Measurements from ENCODE around the gene DMRTC2. TPM values are rescaled to one million over a fixed set of nuclear protein-coding genes. Genes with fewer than 3 reads are reported as not detected.
A peak's percentile ranks its signal among the peaks of the same experiment; 100 is the strongest.

Gene DMRTC2
- total RNA-seq, 1 donor from 2014 or later, result not detected

DNA sequence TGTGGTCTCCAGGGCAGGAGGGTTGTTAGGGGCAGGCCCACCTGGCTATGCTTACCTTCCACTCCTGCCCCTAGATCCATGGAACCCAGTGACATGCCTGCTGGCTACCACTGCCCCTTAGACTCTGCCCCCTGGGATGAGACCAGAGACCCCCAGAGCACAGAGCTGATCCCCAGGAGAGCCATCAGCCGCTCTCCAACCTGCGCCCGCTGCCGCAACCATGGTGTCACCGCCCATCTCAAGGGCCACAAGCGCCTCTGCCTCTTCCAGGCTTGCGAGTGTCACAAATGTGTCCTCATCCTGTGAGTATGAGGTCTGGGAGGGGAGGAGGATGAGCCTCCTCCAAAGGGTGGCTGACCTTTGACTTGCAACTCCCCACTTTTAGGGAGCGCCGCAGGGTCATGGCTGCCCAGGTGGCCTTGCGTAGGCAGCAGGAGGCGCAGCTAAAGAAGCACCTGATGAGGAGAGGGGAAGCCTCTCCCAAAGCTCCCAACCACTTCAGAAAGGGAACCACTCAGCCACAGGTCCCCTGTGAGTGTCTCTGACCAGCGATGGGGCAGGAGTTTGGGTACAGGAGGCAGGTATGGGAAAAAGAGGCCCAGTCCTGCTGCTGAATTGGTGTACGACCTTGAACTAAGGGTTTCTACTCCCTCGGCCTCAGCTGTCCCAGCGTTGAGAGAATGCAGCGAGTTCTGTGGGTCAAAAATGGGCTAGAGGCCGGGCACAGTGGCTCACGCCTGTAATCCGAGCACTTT is 2.7 kb downstream of the DMRTC2 start:
- DNase-seq (ENCODE audit: low read depth, low spot score), result no peak

GRCh38 chr19:41848666-41849065 is 3.8 kb downstream of the DMRTC2 start:
- DNase-seq (ENCODE audit: low read depth, low spot score), result no peak

- no peak for DNase-seq (ENCODE audit: low read depth, low spot score)
Observed at GRCh38 chr19:41849067-41849466, 4.2 kb downstream of the DMRTC2 start.

- no peak for DNase-seq (ENCODE audit: low read depth, low spot score)
Observed at GRCh38 chr19:41850381-41850780, 5.5 kb downstream of the DMRTC2 start.

DNA sequence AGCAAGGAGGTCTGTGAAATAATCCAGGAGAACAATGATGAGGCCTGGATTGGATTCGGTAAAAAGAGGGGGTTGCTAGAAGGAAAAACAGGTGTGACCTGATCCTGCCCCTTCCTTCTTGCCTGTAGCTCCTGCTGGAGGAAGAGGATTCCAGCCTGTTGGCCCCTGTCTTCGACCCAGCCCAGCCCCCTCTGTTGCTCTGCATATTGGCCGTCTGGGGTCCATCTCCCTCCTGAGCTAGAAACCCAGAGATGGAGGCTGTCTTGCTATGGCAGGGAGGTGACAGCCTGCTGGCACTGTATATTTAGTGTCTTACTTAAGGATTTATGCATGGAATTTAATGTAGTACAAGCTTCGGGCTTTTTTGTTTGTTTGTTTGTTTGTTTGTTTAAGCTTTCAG is 6.6 kb downstream of the DMRTC2 start:
- DNase-seq (ENCODE audit: low read depth, low spot score), result no peak

DNA sequence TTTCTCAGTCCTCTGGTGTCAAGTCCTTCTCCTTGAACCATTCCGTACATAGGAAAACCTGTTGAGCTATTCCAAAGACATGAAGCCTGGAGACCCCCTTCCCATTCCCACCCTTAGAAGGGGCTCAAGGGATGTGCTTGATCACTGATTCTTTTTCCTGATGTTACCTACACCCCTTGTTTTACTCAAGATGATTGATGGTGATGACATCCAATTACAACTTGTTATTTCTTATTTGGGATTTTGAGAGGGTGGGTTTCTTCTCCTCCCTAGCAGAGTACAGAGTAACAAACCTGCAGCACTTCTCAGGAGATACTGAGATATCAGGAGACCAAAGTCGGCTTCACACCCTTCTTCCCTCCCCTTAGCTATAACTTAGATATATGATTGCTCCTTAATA is 8.5 kb downstream of the DMRTC2 start:
- no peak for DNase-seq (ENCODE audit: low read depth, low spot score)

DNA sequence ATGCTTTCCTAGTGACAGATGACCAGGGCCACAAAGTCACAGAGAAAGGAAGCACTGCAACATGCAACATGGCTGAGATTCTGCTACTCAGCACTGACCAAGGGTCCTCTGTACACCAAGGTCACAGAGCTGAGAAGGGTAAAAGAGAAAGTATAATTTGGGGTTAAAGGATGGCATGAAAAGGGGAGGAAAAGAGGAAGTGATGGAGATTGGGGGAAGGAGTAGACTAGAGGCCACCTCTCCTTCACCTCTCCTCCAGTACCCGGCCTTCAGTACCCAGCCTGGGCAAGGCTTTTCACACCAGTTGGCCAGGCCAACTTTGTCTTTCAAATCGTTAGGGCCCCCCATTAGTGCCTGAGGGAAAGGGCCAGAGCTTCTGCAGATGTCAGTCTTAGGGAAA is 8.9 kb downstream of the DMRTC2 start:
- DNase-seq (ENCODE audit: low read depth, low spot score), result no peak

DNA sequence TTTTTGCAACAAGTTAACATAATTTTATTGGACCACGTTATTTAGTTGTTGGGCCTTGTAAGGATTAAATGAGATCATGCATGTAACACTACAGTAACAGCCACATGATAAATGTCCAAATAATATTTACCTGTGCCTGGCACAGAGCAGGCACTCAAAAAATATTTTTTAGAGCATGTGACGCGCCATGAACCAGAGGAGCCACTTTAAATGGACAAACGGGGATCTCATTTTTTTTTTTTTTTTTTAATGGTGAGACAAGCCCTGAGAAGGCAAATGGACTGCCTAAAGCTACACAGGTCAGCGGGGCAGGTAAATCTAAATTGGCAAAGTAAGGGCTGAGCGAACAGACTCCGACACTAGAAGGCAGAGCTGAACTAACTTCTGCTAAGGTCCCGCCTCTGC is 14.4 kb downstream of the DMRTC2 start:
- DNase-seq (ENCODE audit: low read depth, low spot score), result no peak

GRCh38 chr19:41859618-41860418 is 15.0 kb downstream of the DMRTC2 start, which contains the start of gene RPS19:
TSS of gene RPS19 (plus strand) at chr19:41860255. CDS start at chr19:41860775, 520 bp downstream.
- DNase-seq (ENCODE audit: low read depth, low spot score), result peak; percentile 93

DNA sequence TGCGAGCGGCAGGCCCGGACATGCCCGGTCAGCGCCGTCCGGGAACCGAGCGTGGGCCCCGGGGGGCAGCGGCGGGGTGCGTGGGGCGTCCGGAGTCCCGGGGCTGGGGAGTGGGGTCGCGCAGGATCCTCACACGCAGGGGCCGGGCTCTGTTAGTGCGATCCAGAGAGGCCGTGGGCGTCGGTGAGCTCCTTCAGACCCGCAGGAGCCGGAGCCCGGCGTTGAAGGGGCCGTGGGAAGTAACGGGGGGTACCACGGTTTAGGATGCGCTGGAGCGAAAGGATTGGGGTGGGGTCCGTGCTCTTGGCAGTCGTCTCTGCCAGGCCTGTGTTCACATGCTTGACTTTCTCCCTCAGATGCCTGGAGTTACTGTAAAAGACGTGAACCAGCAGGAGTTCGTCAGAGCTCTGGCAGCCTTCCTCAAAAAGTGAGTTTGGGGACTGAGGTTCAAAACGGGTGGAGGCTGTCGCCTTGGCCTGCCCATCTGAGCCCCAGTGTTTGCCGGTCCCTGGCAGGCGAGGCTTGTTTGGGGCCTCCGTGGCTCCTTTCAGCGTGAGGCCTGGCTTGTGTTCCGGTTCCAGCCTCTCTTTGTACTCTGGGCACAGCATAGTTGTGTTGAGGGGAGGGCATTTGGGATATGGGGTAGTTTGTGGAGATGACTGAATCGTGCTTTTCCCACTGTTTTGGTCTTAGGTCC is 15.7 kb downstream of the DMRTC2 start:
- no peak for DNase-seq (ENCODE audit: low read depth, low spot score)

DNA sequence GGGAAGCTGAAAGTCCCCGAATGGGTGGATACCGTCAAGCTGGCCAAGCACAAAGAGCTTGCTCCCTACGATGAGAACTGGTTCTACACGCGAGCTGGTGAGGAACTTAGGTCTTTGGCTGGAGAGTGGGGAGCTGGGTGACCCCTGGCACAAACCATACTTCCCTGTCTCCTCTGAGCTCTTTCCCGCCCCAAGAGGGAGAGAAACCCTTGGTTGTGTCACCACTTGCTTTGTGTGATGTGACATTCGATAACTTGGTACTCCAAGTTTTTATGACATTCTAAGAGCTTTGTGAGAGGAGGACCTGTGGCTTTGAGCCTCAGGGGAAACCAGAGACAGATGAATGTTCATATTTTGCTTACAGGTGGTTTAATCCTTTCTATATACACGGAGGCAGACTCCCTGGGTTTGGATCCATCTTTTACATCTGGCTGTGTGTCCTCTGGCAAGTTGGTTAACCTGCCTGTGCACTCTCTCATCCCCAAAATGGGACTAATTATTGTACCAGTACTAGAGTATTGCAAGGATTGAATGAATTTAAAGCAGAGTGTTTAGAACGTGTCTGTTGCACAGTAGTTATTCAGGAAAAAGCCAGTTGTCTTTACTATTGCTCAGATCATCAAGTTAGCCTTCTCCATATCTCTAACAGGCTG is 16.4 kb downstream of the DMRTC2 start:
- DNase-seq (ENCODE audit: low read depth, low spot score), result no peak

GRCh38 chr19:41861846-41862245 is 17.0 kb downstream of the DMRTC2 start:
- DNase-seq (ENCODE audit: low read depth, low spot score), result no peak

DNA sequence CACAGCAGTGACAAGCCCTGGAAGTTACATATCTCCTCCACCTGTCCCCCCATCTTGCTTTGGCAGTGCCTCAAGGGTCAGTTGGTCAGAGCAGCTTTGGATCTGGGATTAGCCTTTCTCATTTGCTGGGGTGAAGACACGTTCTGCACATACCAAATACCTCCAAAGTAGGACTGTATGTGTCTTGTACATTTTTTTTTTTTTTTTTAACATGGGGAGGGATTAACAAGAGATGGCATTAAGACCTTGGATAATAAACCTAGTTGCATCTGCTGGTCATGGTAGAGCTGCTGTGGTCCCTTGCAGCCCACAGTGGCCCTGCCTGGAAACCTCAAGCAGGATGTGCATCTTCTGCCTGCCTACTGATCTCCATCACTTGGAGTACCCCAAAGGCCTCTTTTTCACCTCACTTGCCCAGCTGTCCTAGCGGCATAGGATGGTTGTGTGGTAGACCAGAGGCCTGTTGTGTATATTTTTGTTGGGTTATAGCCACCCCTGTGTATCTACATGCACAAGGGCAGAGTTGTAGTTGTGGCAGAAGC is 17.7 kb downstream of the DMRTC2 start:
- no peak for DNase-seq (ENCODE audit: low read depth, low spot score)

DNA sequence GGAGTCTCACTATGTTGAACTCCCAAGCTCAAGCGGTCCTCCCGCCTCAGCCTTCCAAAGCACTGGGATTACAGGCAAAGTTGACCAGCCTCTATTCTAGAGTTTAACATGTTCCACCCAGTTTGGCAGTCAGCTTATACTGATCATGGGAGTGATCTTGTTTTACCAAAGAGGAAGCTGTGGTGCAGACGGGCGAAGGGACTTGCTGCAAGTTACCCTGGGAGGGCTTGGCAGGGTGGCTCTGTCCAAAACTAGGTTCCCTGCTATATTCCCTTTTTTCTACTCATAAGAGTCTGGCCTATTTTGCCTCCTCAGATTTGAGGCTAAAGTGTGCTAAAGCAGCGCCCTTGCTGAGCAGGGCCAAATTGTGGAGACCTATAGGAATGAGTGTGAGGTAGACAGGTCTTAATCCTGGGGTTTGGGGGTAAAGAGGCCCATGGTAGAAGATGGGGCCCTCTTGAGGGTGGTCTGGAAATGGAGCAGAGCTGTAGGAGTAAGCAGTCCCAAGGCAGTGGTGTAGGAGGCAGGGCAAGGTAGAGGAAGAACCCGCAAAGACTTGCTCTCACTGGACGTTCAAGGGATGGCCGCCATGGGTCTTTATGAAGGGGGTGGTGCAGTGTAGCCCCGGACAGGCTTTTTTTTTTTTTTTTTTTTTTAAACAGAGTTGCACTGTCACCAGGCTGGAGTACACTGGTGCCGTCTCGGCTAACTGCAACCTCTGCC is 18.5 kb downstream of the DMRTC2 start:
- DNase-seq (ENCODE audit: low read depth, low spot score), result no peak

DNA sequence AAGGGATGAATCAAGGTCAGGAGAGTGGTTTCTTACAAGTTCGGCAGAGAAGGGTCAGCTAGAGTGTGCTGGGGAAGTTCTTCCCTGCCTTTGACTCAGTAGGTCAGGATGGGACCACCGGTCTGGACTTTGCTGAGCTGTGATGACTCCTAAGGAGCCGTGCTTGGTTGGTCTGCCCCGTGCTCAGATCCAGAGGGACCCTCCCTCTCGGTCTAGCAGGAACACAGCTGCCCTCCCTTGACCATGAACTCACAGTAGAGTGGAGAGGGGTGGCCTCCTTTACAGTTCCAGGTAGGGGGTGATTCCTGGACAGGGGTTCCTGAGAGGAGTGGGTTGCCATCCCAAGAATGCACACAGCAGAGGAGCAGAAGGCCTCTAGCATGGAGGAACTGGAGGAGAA is 19.5 kb downstream of the DMRTC2 start:
- DNase-seq (ENCODE audit: low read depth, low spot score), result no peak

GRCh38 chr19:41866284-41866683 is 21.4 kb downstream of the DMRTC2 start:
- DNase-seq (ENCODE audit: low read depth, low spot score), result no peak

DNA sequence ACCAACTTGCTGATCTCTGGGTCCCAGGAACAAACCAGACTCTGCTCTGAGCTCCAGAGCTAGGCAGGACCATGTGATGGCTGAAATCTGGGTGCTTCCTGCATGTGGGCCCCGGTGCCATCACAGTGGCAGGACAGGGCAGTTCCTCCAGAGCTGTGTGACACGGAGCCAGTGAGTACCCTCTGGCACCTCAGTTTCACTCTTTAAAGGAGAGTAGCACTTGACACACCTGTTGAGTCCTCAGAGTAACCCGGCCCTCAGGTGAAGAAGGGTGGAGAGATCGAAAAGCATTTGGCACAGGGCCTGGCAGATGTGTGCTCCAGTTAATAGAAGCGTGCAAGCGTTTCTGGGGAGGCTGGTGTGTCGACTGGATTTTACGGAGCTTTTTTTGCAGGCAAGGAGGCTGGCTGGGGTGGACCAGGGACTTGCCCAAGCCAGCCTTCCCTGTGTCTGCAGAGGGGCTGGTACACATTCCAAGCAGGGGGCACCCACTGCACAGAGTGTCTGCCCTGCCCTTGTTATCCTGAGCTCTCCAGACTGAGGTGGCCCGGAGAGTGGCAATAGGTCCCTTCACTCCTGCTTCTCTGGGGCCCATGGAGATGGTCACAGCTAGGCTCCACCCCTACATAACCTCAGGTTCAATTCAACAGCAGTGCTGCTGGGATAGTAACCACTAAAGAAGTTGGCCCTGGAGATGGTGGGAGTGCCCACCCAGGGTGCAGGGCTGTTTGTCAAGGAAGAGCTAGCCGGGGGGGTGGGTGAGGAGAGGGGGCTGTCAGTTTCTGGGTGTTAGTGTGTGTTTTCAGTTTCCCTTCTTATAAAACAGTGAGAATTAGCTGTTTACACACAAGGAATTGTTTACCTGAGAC is 23.5 kb downstream of the DMRTC2 start:
- no peak for DNase-seq (ENCODE audit: low read depth, low spot score)

- DNase-seq (ENCODE audit: low read depth, low spot score), result no peak
Observed at GRCh38 chr19:41868989-41869300, 24.1 kb downstream of the DMRTC2 start.

DNA sequence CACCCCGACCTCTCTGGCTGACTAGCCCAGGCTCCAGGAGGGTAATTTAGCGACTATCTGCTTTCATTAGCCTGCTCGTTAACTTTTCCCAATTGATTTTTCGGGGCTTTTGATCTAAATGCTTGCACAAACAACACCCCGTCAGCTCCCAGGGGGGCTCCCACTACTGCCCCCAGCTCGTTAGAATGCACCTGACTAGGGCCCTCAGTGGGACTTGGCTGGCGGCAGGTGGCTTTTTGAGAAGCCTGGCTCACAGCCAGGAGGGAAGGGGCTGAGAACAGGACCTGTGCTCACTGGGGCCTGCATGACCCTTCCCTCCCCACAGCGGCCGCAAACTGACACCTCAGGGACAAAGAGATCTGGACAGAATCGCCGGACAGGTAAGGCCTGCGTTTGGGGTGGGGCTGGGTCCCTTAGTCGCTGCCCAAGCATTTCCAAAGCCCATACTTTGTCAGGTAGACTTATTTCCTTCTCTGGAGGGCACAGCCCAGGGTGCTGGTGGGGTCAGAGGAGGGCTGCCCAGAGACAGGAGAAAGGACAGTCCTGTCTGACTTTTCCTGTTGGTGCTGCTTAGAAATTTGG is 24.6 kb downstream of the DMRTC2 start:
- no peak for DNase-seq (ENCODE audit: low read depth, low spot score)
